SH-SY5Y (cell line): ENCODE results near the gene RIPK4.

ENCODE experiments used
- GATA2 ChIP-seq: IDR thresholded peaks from 2 replicates; pipeline ENCODE4 v1.6.1; 2011; ENCODE audit warnings: mild to moderate bottlenecking, low read depth, low read length
- GATA3 ChIP-seq: IDR thresholded peaks from 2 replicates; pipeline ENCODE4 v1.6.1; 2011; ENCODE audit warnings: low read depth, mild to moderate bottlenecking, low read length, moderate library complexity

GRCh38 chr21:41799763-41800162 is 32.9 kb upstream of the RIPK4 start:
- TF ChIP-seq GATA2 (no peak), GATA3 (no peak)
